DLD1 (cell line): ENCODE data around the gene CLEC18C.
"Not testable (repeated sequence)": the region's sequence is repeated elsewhere in the genome, so short reads cannot be mapped to it uniquely, and the experiment has no call there.

Experiments
- in situ Hi-C: cut with HindIII; loops from 2 replicates; pipeline ENCODE4 v1.10.0; 2017; ENCODE audit warnings: low sequenced_read_pairs

CLEC18C gene

GRCh38 chr16:70173212-70173837, at the start of gene CLEC18C:
Gene CLEC18C (plus strand): TSS chr16:70173787. CDS start chr16:70174279, 492 bp downstream.
- in situ Hi-C loops, result not testable (repeated sequence)

- in situ Hi-C loops, result not testable (repeated sequence)
These were observed 49.8 kb upstream of the CLEC18C start for GRCh38 chr16:70123822-70124221.

GRCh38 chr16:70126226-70126625, 47.4 kb upstream of the CLEC18C start:
- in situ Hi-C loops, result not testable (repeated sequence)

GRCh38 chr16:70127706-70128105, 45.9 kb upstream of the CLEC18C start:
- in situ Hi-C loops, result not testable (repeated sequence)

- in situ Hi-C loops, result not testable (repeated sequence)
These were observed 44.7 kb upstream of the CLEC18C start for GRCh38 chr16:70128844-70129243.

GRCh38 chr16:70135796-70136195, 37.8 kb upstream of the CLEC18C start:
- in situ Hi-C loops, result not testable (repeated sequence)

- in situ Hi-C loops, result not testable (repeated sequence)
These were observed 37.0 kb upstream of the CLEC18C start for GRCh38 chr16:70136595-70136994.

- in situ Hi-C loops, result not testable (repeated sequence)
These were observed 30.8 kb upstream of the CLEC18C start for GRCh38 chr16:70142739-70143138.

GRCh38 chr16:70143231-70143895, 30.2 kb upstream of the CLEC18C start:
- in situ Hi-C loops, result not testable (repeated sequence)

- in situ Hi-C loops, result not testable (repeated sequence)
These were observed 25.7 kb upstream of the CLEC18C start for GRCh38 chr16:70147853-70148252.

GRCh38 chr16:70148453-70148852, 25.1 kb upstream of the CLEC18C start:
- in situ Hi-C loops, result not testable (repeated sequence)

- in situ Hi-C loops, result not testable (repeated sequence)
These were observed 24.3 kb upstream of the CLEC18C start for GRCh38 chr16:70149296-70149695.

GRCh38 chr16:70151391-70151790, 22.2 kb upstream of the CLEC18C start:
- in situ Hi-C loops, result no loop called here

- in situ Hi-C loops, result no loop called here
These were observed 21.6 kb upstream of the CLEC18C start for GRCh38 chr16:70151941-70152509.

GRCh38 chr16:70152578-70153302, 20.8 kb upstream of the CLEC18C start:
- in situ Hi-C loops, result no loop called here

GRCh38 chr16:70154736-70155135, 18.9 kb upstream of the CLEC18C start:
- in situ Hi-C loops, result not testable (repeated sequence)

- in situ Hi-C loops, result no loop called here
These were observed 17.2 kb upstream of the CLEC18C start for GRCh38 chr16:70156207-70156978.

GRCh38 chr16:70157105-70157476, 16.5 kb upstream of the CLEC18C start:
- in situ Hi-C loops, result no loop called here

GRCh38 chr16:70157477-70158260, 15.9 kb upstream of the CLEC18C start:
- in situ Hi-C loops, result no loop called here
